ENCODE measurements around the gene HEPACAM.

The HEPACAM gene

GRCh38 chr11:124898263-124898680 is 37.6 kb downstream of the HEPACAM start:
- Histone ChIP-seq H3K36me3 (no peaks in the 10 kb centered on the region), H3K9me3 (ENCODE audit: severe bottlenecking) (no peaks in the 10 kb centered on the region), H3K4me3 (ENCODE audit: low read depth, low read length) (no peak overlapping the region), H3K27ac (no peak overlapping the region), H3K27me3 (ENCODE audit: insufficient read depth, low read depth, severe bottlenecking) (peaks cover 9% of the 10 kb centered on the region)
- peak; percentile 48; the same call in 1 of the 2 replicates for TF ChIP-seq CTCF (IDR thresholded peaks at IDR 0.05; ENCODE audit: low read depth, low read length)
- DNase-seq: peak; percentile 96

GRCh38 chr11:124897674-124898262 is 38.1 kb downstream of the HEPACAM start, which contains the start of gene ROBO4:
Gene ROBO4 (minus strand): TSS chr11:124897865. CDS start chr11:124897795, 70 bp downstream.
- Histone ChIP-seq H3K36me3 (no peaks in the 10 kb centered on the region), H3K4me3 (ENCODE audit: low read depth, low read length) (no peak within 1 kb of the TSS), H3K27me3 (ENCODE audit: insufficient read depth, low read depth, severe bottlenecking) (peaks cover 9% of the 10 kb centered on the region), H3K9me3 (ENCODE audit: severe bottlenecking) (no peaks in the 10 kb centered on the region), H3K27ac (no peak within 1 kb of the TSS)
- peak; percentile 72 for DNase-seq
- no peak for TF ChIP-seq CTCF (IDR thresholded peaks at IDR 0.05; ENCODE audit: low read depth, low read length)

GRCh38 chr11:124896821-124897391 is 38.9 kb downstream of the HEPACAM start:
- Histone ChIP-seq H3K27ac (no peak overlapping the region), H3K9me3 (ENCODE audit: severe bottlenecking) (no peaks in the 10 kb centered on the region), H3K4me3 (ENCODE audit: low read depth, low read length) (no peak overlapping the region), H3K36me3 (no peaks in the 10 kb centered on the region), H3K27me3 (ENCODE audit: insufficient read depth, low read depth, severe bottlenecking) (peaks cover 9% of the 10 kb centered on the region)
- TF ChIP-seq CTCF (IDR thresholded peaks at IDR 0.05; ENCODE audit: low read depth, low read length): no peak
- no peak for DNase-seq

DNA sequence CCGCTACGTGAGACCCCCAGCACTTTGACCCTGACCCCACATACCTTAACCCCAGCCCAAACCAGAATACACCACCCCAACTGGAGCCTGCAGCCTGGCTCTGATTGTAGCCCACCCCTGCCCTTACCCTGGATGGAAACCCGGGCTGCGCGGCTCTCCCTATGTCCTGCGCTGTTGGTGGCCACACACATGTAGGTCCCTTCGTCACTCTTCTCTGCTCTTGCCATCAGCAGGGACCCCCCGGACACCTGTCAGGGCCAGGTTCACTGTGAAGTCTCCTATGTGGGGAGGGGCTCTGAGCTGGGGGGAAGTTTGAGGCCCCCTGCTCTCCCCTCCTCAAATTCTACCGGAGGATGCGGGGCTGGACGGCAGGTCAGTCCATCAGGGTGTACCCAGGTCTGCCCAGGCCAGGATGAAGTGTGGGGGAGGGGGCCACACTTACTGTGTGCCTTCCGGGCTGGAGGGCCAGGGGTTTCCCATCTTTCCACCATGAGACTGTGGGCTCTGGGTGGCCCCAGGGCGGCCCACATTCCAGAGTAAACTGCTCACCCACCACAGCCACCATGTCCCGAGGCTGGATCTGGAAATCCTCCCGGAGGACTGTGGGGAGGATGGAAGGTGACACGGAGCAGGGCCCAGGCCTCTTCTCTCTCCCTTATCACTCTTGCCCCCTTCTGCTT is 39.6 kb downstream of the HEPACAM start:
- Histone ChIP-seq H3K27me3 (ENCODE audit: insufficient read depth, low read depth, severe bottlenecking) (peaks cover 9% of the 10 kb centered on the region), H3K27ac (no peak overlapping the region), H3K36me3 (no peaks in the 10 kb centered on the region), H3K9me3 (ENCODE audit: severe bottlenecking) (no peaks in the 10 kb centered on the region), H3K4me3 (ENCODE audit: low read depth, low read length) (no peak overlapping the region)
- no peak for TF ChIP-seq CTCF (IDR thresholded peaks at IDR 0.05; ENCODE audit: low read depth, low read length)
- DNase-seq: no peak

DNA sequence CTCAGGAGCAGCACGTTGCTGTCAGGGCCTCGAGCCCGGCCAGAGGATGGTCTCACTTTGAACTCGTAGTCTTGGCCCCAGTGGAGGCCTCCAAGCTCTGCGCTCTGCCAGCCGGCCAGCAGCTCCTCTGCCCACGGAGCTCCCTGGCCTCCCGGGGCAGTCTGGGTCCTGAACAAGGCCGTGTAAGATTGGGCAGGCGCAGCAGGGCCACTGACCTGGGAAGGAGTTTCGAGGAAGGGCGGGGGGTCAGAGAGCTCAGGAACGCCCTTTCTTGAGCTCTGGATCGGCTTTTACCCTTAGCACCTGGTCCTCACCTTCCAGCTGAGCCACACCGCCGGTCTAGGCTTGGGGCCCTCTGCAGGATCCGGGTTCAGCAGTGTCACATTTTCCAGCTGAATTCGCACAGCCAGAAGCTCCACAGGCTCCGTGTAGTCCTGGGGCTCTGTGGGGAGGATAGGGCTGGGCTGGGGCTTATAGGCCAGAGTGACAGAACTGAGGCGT is 40.3 kb downstream of the HEPACAM start:
- H3K9me3 ChIP-seq (ENCODE audit: severe bottlenecking): no peaks in the 10 kb centered on the region
- no peak for DNase-seq
- no peak for TF ChIP-seq CTCF (IDR thresholded peaks at IDR 0.05; ENCODE audit: low read depth, low read length)
- no peak overlapping the region for H3K4me3 ChIP-seq (ENCODE audit: low read depth, low read length)
- no peak overlapping the region for H3K27ac ChIP-seq
- H3K27me3 ChIP-seq (ENCODE audit: insufficient read depth, low read depth, severe bottlenecking): peaks cover 3% of the 10 kb centered on the region
- H3K36me3 ChIP-seq: no peaks in the 10 kb centered on the region

Data from WERI-Rb-1 (cell line).